Cardiac muscle cell (in vitro differentiated cells and primary cell): ENCODE results near the gene TRAPPC8. TPM values are rescaled to one million over a fixed set of nuclear protein-coding genes. Genes with fewer than 3 reads are reported as not detected.
"Not testable (repeated sequence)": the region's sequence is repeated elsewhere in the genome, so short reads cannot be mapped to it uniquely, and the experiment has no call there.

Experiments used
- DNase-seq, 2 donors: peaks; one replicate each; pipeline versions ENCODE4 v3.0.0 to v3.0.0-alpha.2; 2010 to 2017; ENCODE audit warnings: low read depth in 1 of 2, low spot score in 1 of 2
- H3K27ac ChIP-seq: fragments of 200-600 bp; sonication (generic); 2 replicates; pipeline ENCODE4 v1.5.1; 2016
- H3K27me3 ChIP-seq: fragments of 200-600 bp; sonication (generic); 2 replicates; pipeline ENCODE4 v1.6.0; 2016; ENCODE audit warnings: control low read depth
- H3K36me3 ChIP-seq: fragments of 200-600 bp; sonication (generic); 2 replicates; pipeline ENCODE4 v1.5.1; 2016; ENCODE audit warnings: control low read depth
- H3K4me1 ChIP-seq: fragments of 200-600 bp; sonication (generic); 2 replicates; pipeline ENCODE4 v1.8.1; 2017; ENCODE audit warnings: low read depth, mild to moderate bottlenecking, mixed run types
- H3K4me3 ChIP-seq: fragments of 200-600 bp; sonication (generic); 2 replicates; pipeline ENCODE4 v1.5.1; 2016; ENCODE audit warnings: mild to moderate bottlenecking
- H3K9me3 ChIP-seq: fragments of 200-600 bp; sonication (generic); 2 replicates; pipeline ENCODE4 v1.5.1; 2017; ENCODE audit warnings: low read depth, mild to moderate bottlenecking, control low read depth
- polyA plus RNA-seq: library from polyadenylated mRNA; unstranded; fragments of >200 nt; fragmentation: Nextera tagmentation; extraction: Ambion mirVana; gene quantifications from 2 replicates; pipeline ENCODE4 v1.2.1, GENCODE V29; 2016
- total RNA-seq: library from RNA; depleted of rRNA; stranded (reverse); fragments of >200 nt; gene quantifications from 2 replicates; pipeline ENCODE4 v1.2.3, GENCODE V29; 2016
- TF ChIP-seq, protein P1 (sequence below): IDR thresholded peaks from 2 replicates; pipeline ENCODE4 v1.5.1; 2012; ENCODE audit warnings: low read depth, mild to moderate bottlenecking, low read length

TRAPPC8 gene
- total and polyA plus RNA-seq, 2 experiments from 2014 or later: 11.8 to 25.7 TPM

- Histone ChIP-seq H3K4me3 (peak overlapping the region; percentile 90), H3K36me3 (no peaks in the 10 kb centered on the region), H3K27ac (peak overlapping the region; percentile 97), H3K27me3 (no peaks in the 10 kb centered on the region), H3K4me1 (peaks cover 11% of the 10 kb centered on the region), H3K9me3 (no peaks in the 10 kb centered on the region)
- TF ChIP-seq, protein P1, sequence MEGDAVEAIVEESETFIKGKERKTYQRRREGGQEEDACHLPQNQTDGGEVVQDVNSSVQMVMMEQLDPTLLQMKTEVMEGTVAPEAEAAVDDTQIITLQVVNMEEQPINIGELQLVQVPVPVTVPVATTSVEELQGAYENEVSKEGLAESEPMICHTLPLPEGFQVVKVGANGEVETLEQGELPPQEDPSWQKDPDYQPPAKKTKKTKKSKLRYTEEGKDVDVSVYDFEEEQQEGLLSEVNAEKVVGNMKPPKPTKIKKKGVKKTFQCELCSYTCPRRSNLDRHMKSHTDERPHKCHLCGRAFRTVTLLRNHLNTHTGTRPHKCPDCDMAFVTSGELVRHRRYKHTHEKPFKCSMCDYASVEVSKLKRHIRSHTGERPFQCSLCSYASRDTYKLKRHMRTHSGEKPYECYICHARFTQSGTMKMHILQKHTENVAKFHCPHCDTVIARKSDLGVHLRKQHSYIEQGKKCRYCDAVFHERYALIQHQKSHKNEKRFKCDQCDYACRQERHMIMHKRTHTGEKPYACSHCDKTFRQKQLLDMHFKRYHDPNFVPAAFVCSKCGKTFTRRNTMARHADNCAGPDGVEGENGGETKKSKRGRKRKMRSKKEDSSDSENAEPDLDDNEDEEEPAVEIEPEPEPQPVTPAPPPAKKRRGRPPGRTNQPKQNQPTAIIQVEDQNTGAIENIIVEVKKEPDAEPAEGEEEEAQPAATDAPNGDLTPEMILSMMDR: no peak
- no peak for DNase-seq
Observed at GRCh38 chr18:31941010-31941809, 1.7 kb downstream of the TRAPPC8 start.

DNA sequence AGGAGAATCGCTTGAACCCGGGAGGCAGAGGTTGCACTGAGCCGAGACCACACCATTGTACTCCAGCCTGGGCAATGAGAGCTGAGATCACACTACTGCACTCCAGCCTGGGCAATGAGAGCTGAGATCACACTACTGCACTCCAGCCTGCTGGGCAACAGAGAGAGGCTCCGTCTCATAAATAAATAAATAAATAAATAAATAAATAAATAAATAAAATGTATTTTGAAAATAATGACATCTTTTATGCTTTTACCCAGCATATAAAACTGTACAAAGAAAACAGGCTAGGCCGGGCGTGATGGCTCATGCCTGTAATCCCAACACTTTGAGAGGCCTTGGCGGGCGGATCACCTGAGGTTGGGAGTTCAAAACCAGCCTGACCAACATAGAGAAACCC lies 8.2 kb downstream of the TRAPPC8 start:
- not testable (repeated sequence) for H3K4me3 ChIP-seq, H3K36me3 ChIP-seq, H3K27me3 ChIP-seq, H3K4me1 ChIP-seq, H3K27ac ChIP-seq, DNase-seq, H3K9me3 ChIP-seq

DNA sequence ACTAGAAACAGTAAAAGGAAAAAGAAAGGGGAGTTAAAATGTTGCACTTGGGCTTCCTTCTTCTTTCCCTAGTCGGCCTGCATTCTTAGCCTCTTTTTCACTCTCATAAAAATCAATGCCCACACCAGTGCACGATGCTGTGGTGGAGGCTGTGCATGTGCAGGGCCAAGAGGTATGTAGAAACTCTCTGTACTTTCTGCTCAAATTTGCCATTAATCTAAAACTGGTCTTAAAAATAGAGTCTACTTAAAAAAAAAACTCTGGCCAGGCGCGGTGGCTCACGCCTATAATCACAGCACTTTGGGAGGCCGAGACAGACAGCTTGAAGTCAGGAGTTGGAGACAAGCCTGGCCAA lies 11.1 kb downstream of the TRAPPC8 start:
- Histone ChIP-seq H3K4me3 (no peak overlapping the region), H3K36me3 (peaks cover 7% of the 10 kb centered on the region), H3K27ac (no peak overlapping the region), H3K9me3 (no peaks in the 10 kb centered on the region), H3K4me1 (no peaks in the 10 kb centered on the region), H3K27me3 (no peaks in the 10 kb centered on the region)
- TF ChIP-seq, protein P1: no peak
- DNase-seq: no peak

GRCh38 chr18:31931163-31931885 lies 11.6 kb downstream of the TRAPPC8 start:
- TF ChIP-seq, protein P1: no peak
- Histone ChIP-seq H3K9me3 (no peaks in the 10 kb centered on the region), H3K27me3 (no peaks in the 10 kb centered on the region), H3K4me3 (no peak overlapping the region), H3K27ac (no peak overlapping the region), H3K4me1 (no peaks in the 10 kb centered on the region), H3K36me3 (peaks cover 13% of the 10 kb centered on the region)
- peak in 1 of 2 donors; percentile 27 for DNase-seq

DNA sequence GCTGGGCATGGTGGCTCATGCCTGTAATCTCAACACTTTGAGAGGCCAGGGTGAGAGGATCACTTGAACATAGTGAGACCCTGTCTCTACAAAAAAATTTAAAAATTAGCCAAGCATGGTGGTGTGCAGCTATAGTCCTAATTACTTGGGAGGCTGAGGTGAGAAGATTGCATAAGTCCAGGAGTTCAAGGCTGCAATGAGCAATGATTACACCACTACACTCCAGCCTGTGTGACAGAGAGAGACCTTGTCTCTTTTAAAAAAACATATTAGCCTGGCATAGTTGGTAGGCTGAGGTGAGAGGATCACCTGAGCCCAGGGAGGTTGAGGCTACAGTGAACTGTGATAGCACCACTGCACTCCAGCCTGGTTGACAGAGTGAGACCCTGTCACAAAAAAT lies 13.7 kb downstream of the TRAPPC8 start:
- DNase-seq: no peak
- TF ChIP-seq, protein P1: no peak
- no peaks in the 10 kb centered on the region for H3K4me1 ChIP-seq
- no peaks in the 10 kb centered on the region for H3K27me3 ChIP-seq
- H3K36me3 ChIP-seq: peaks cover 16% of the 10 kb centered on the region
- H3K27ac ChIP-seq: no peak overlapping the region
- no peaks in the 10 kb centered on the region for H3K9me3 ChIP-seq
- H3K4me3 ChIP-seq: no peak overlapping the region

DNA sequence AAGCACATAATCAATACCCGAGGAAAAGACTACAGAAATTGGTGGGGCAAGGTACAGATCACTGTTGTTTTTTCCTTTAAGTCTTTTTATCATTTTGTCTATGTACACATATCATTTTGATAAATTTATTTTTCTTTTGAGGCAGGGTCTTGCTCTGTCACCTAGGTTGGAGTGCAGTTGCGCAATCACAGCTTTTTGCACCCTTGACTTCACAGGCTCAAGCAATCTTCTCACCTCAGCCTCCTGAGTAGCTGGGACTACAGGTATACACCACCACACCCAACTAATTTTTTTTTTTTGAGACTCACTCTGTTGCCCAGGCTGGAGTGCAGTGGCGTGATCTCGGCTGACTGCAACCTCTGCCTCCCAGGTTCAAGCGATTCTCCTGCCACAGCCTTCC lies 15.9 kb downstream of the TRAPPC8 start:
- H3K27ac ChIP-seq, H3K27me3 ChIP-seq, H3K4me3 ChIP-seq, H3K9me3 ChIP-seq, DNase-seq, H3K4me1 ChIP-seq: not testable (repeated sequence)
- H3K36me3 ChIP-seq: peaks cover 16% of the 10 kb centered on the region
